ENCODE measurements around the gene TBC1D14. TPM values are rescaled to one million over a fixed set of nuclear protein-coding genes. Genes with fewer than 3 reads are reported as not detected.

TBC1D14 gene
- total RNA-seq, 1 donor: 42.3 TPM

DNA sequence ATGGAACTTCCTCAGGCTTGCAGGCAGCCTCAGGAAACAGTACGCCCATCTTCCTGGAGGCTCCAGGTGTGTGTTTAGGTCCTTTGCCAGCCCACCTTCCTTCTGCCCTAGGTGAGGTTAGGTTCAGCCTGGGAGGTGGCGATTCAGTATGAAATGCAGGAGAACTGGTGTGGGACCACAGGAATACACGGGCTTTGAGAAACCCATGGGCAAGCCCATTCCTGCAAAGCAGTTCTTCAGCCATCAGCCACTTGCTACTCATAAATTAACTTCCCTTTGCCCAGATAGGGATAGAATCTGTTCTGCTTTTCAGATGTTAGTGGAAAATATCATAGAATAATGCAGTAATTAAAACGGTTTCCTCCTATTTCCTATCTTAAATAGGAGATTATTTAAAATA is 32.2 kb downstream of the TBC1D14 start:
- peak overlapping the region; percentile 1 for H3K4me3 ChIP-seq (ENCODE audit: low read depth, low read length)
- no peak for DNase-seq (ENCODE audit: low read depth)
- TF ChIP-seq, protein P1, sequence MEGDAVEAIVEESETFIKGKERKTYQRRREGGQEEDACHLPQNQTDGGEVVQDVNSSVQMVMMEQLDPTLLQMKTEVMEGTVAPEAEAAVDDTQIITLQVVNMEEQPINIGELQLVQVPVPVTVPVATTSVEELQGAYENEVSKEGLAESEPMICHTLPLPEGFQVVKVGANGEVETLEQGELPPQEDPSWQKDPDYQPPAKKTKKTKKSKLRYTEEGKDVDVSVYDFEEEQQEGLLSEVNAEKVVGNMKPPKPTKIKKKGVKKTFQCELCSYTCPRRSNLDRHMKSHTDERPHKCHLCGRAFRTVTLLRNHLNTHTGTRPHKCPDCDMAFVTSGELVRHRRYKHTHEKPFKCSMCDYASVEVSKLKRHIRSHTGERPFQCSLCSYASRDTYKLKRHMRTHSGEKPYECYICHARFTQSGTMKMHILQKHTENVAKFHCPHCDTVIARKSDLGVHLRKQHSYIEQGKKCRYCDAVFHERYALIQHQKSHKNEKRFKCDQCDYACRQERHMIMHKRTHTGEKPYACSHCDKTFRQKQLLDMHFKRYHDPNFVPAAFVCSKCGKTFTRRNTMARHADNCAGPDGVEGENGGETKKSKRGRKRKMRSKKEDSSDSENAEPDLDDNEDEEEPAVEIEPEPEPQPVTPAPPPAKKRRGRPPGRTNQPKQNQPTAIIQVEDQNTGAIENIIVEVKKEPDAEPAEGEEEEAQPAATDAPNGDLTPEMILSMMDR (IDR thresholded peaks at IDR 0.05; ENCODE audit: insufficient read depth, low read depth, low read length): no peak

DNA sequence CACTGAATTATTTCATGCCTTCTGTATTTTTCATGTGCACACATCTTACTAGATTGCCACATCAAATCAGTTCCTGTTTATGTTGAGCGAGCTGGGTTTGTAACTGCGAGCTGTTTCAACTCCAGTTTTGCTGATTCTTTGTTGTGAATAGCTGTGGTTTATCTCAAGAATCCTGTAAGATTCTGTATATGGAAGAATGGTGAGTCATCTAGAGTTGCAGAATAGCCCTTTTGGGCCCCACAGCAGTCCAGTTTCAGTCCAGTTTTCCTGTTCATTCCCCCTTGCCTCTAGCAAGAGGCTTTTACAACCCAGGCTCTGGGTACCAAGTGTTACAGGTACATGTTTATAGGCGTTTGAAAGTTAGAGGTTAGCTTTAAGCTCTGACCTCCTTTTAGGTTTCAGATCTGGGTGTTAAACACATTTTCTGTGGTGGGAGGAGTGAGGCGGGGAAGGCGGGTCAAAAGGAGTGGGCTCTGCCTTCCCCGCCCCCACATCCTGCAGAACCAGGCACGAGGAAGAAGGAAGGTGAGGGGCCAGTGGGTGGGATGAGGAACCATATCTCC is 32.7 kb downstream of the TBC1D14 start:
- DNase-seq (ENCODE audit: low read depth): peak; percentile 99
- TF ChIP-seq, protein P1 (IDR thresholded peaks at IDR 0.05; ENCODE audit: insufficient read depth, low read depth, low read length): no peak
- peak overlapping the region; percentile 30 for H3K4me3 ChIP-seq (ENCODE audit: low read depth, low read length)

DNA sequence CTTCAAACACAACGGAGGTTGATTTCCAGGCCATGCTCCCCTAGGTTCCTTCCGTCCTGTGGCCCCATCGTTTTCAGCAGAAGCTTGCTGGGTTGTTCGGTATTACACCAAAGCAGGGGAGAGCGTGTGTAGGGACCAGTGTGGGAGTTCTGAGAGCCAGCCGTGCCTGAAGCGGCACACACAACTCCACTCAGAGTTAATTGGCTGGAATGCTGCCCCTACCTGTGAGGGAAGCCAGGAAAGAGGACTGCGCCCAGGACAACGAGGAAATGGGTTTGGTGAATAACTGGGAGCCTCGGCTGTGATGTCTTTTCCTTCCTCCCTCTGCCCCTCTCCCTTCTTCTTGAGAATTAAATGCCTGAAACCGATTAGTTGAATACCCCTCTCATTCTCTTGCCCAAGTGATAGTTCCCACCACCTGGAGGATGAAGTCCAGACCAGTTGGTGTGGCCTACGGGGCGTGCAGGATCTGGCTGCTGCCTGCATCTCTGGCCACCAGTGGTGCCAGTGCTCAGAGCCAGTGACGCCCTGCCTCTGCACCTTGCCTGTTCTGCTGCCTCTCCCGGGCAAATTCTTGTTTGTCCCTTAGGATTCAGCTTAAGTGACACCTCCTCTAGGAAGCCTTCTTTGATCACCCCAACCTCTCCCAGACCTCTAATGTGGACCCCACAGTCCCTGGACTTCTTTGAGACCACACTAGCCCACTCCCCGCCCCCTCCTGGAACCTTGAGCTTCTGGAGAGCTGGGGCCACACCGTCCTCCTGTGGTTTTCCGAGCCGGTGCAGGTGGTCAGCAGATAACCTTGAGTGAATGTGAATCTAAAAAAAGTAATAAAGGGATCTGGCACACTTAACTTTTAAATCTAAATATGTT is 33.6 kb downstream of the TBC1D14 start:
- no peak for DNase-seq (ENCODE audit: low read depth)
- H3K4me3 ChIP-seq (ENCODE audit: low read depth, low read length): no peak overlapping the region
- TF ChIP-seq, protein P1 (IDR thresholded peaks at IDR 0.05; ENCODE audit: insufficient read depth, low read depth, low read length): no peak

DNA sequence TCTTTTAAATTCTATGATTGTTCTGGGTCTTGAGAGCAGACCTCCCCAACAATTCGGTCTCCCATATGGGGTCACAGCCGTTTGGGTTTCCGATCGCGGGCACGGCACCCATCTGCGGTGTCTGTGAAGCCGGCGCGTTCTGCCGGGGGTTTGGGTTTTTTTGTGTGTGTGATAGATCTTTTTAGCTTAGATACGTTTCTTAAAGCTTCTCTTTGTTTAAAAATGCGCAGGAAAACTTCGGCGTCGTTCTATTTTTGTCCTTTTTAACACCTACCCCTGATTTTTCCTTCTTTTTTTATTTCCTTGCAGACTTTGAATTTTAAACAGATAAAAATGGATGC is 34.2 kb downstream of the TBC1D14 start:
- H3K4me3 ChIP-seq (ENCODE audit: low read depth, low read length): no peak overlapping the region
- TF ChIP-seq, protein P1 (IDR thresholded peaks at IDR 0.05; ENCODE audit: insufficient read depth, low read depth, low read length): no peak
- DNase-seq (ENCODE audit: low read depth): no peak

DNA sequence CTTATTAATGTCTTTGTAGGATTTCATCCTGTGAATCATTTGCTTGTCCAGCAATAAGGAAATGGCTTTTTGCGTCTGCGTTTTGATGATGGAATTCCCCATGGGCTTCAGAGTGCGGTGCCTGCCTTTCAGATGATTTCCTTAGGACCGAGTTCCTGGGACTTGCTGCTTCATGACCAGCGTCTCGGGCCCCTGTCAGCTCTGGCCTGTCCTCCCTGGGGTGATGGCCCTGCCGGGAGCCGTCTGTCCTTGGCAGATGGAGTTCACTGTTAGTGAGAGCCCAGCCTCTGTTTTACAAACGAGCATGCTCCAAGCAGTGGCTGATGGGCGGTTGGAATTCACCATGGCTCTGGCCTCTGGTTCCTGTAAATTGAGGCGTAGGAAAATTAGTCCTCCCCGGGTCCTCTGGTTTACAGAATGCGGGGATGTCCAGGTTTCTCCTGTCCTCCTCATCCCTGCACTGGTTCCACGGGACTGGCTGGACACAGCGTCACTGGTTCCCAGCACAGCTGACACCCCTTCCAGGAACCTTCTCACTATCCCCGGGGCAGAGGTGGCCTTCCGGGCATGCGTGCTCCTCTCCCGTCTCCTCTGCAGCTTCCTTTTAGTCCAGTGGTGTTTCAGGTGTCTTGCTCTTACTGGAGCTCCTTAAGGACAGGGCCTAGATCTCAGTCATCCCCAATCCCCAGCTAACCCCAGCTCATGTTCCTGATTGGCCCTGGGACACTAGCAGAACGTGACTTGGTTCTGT is 34.9 kb downstream of the TBC1D14 start:
- H3K4me3 ChIP-seq (ENCODE audit: low read depth, low read length): no peak overlapping the region
- DNase-seq (ENCODE audit: low read depth): peak; percentile 16
- TF ChIP-seq, protein P1 (IDR thresholded peaks at IDR 0.05; ENCODE audit: insufficient read depth, low read depth, low read length): no peak

DNA sequence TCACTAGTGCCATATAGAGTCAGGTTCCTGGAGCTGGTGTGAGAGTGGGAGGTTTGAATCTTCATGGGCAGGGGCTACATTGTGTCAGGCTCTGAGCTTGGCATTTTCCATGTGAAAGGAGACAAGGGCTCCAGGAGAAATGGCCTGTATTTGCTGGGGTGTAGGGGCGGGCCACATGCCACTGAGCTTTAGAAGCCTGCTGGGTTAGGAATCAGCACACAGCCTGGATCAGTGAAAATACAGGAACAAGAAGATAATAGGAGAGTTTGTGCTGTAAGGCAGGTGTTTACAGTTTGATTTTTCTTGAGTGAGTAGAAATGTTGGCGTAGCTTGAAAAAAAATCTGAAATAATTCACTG is 35.4 kb downstream of the TBC1D14 start:
- no peak for DNase-seq (ENCODE audit: low read depth)
- TF ChIP-seq, protein P1 (IDR thresholded peaks at IDR 0.05; ENCODE audit: insufficient read depth, low read depth, low read length): no peak

More for the DNA sequence above, 35.4 kb downstream of the TBC1D14 start:
- no peak overlapping the region for H3K4me3 ChIP-seq (ENCODE audit: low read depth, low read length)

Data from fibroblast of villous mesenchyme (primary cell).